Liver (tissue), 9 donors: Measurements from ENCODE around the gene NDUFA12. TPM values are rescaled to one million over a fixed set of nuclear protein-coding genes. Genes with fewer than 3 reads are reported as not detected.

Experiments used
- DNase-seq: peaks from one replicate; pipeline ENCODE4 v3.0.0-alpha.2; 2017; ENCODE audit warnings: low spot score
- H3K27ac ChIP-seq, 2 donors: one replicate each; pipeline ENCODE4 v1.7.0; 2013; ENCODE audit warnings: inconsistent platforms in 2 of 2, low read length in 2 of 2, control low read depth in 1 of 2, low read depth in 1 of 2, mild to moderate bottlenecking in 1 of 2
- H3K27me3 ChIP-seq, 4 donors: one replicate each; pipeline versions ENCODE4 v1.6.1 to v1.7.0; 2013; ENCODE audit warnings: low read length in 3 of 4, inconsistent platforms in 1 of 4, mild to moderate bottlenecking in 1 of 4, moderate library complexity in 1 of 4; ENCODE audit not compliant: control insufficient read depth in 4 of 4, insufficient read depth in 4 of 4
- H3K36me3 ChIP-seq, 4 donors: one replicate each; pipeline versions ENCODE4 v1.6.1 to v1.7.0; 2013; ENCODE audit warnings: low read length in 3 of 4, mild to moderate bottlenecking in 3 of 4, low read depth in 1 of 4, moderate library complexity in 1 of 4; ENCODE audit not compliant: control insufficient read depth in 4 of 4, insufficient read depth in 3 of 4
- H3K4me1 ChIP-seq, 4 donors: one replicate each; pipeline versions ENCODE4 v1.6.1 to v1.7.0; 2013; ENCODE audit warnings: low read length in 3 of 4, mild to moderate bottlenecking in 3 of 4, moderate library complexity in 1 of 4; ENCODE audit not compliant: control insufficient read depth in 4 of 4, insufficient read depth in 4 of 4
- H3K4me3 ChIP-seq, 3 donors: one replicate each; pipeline versions ENCODE4 v1.6.1 to v1.7.0; 2013; ENCODE audit warnings: low read length in 3 of 3, control low read depth in 1 of 3, low read depth in 1 of 3, mild to moderate bottlenecking in 1 of 3
- H3K9ac ChIP-seq, 2 donors: one replicate each; pipeline ENCODE4 v1.7.0; 2013; ENCODE audit warnings: low read length in 2 of 2, mild to moderate bottlenecking in 2 of 2, moderate library complexity in 2 of 2, control low read depth in 1 of 2, low read depth in 1 of 2
- H3K9me3 ChIP-seq, 4 donors: one replicate each; pipeline versions ENCODE4 v1.6.1 to v1.7.0; 2013; ENCODE audit warnings: low read length in 3 of 4; ENCODE audit not compliant: control insufficient read depth in 4 of 4
- CTCF ChIP-seq: fragments of 150-350 bp; IDR thresholded peaks from 2 replicates; pipeline ENCODE4 v1.5.1; 2017; ENCODE audit warnings: improper control_type of control experiment, low read depth, low read length; ENCODE audit not compliant: missing input control
- EGR1 ChIP-seq, 2 donors: IDR thresholded peaks; 2 replicates each; pipeline ENCODE4 v1.6.1; 2016 to 2018; ENCODE audit warnings: antibody characterized with exemption in 2 of 2, low read depth in 2 of 2
- FOXA2 ChIP-seq: IDR thresholded peaks from 2 replicates; pipeline ENCODE4 v1.6.1; 2016; ENCODE audit warnings: antibody characterized with exemption
- GABPA ChIP-seq, 2 donors: IDR thresholded peaks in 1 of 2; conservative IDR thresholded peaks in 1 of 2; 2 replicates each; pipeline ENCODE4 v1.6.1; 2016; ENCODE audit warnings: antibody characterized with exemption in 2 of 2, mild to moderate bottlenecking in 1 of 2, moderate library complexity in 1 of 2
- HNF4A ChIP-seq, 2 donors: conservative IDR thresholded peaks; 2 replicates each; pipeline ENCODE4 v1.6.1; 2016; ENCODE audit warnings: antibody characterized with exemption in 2 of 2, mild to moderate bottlenecking in 2 of 2
- JUND ChIP-seq, 2 donors: IDR thresholded peaks; 2 replicates each; pipeline ENCODE4 v1.6.1; 2016; ENCODE audit warnings: antibody characterized with exemption in 2 of 2
- REST ChIP-seq: IDR thresholded peaks from 2 replicates; pipeline ENCODE4 v1.6.1; 2016; ENCODE audit warnings: antibody characterized with exemption, mild to moderate bottlenecking
- RXRA ChIP-seq, 2 donors: IDR thresholded peaks; 2 replicates each; pipeline ENCODE4 v1.6.1; 2017 to 2018; ENCODE audit warnings: antibody characterized with exemption in 2 of 2, mild to moderate bottlenecking in 1 of 2
- SP1 ChIP-seq: IDR thresholded peaks from 2 replicates; pipeline ENCODE4 v1.6.1; 2018; ENCODE audit warnings: antibody characterized with exemption, mild to moderate bottlenecking
- YY1 ChIP-seq: IDR thresholded peaks from 2 replicates; pipeline ENCODE4 v1.6.1; 2016; ENCODE audit warnings: antibody characterized with exemption, mild to moderate bottlenecking
- WGBS: extraction: QIAGEN DNeasy Blood & Tissue Kit; methylation state at CpG from one replicate; pipeline ENCODE4 v1.1.7; 2013; 5-methylcytosine and 5-hydroxymethylcytosine counted together
- polyA plus RNA-seq, 2 donors: library from polyadenylated mRNA; stranded (reverse) in 1 of 2; unstranded in 1 of 2; fragments of 200-250 nt in 1 of 2; fragments of >200 nt in 1 of 2; fragmentation: Nextera tagmentation in 1 of 2; extraction: Ambion mirVana in 1 of 2; gene quantifications; one replicate each; pipeline versions ENCODE4 v1.2.1 to v1.2.3, GENCODE V29; 2013 to 2015
- total RNA-seq, 2 donors: library from RNA; depleted of rRNA; stranded (reverse); fragments of >200 nt; gene quantifications; one replicate each; pipeline ENCODE4 v1.2.3, GENCODE V29; 2014
- TF ChIP-seq, protein P1 (sequence below): IDR thresholded peaks from 2 replicates; pipeline ENCODE4 v1.6.1; 2016; ENCODE audit warnings: antibody characterized with exemption
- TF ChIP-seq, protein P2 (sequence below): IDR thresholded peaks from 2 replicates; pipeline ENCODE4 v1.6.1; 2016; ENCODE audit warnings: antibody characterized with exemption
- donor health status: healthy.
- donor health status: healthy.
- donor health status: healthy.
- donor health status: healthy.
- donor health status: healthy.

Gene NDUFA12
- total and polyA plus RNA-seq, 4 donors, result 34.8 to 91.8 (median 57.4) TPM

GRCh38 chr12:94925206-94925605 lies 78.3 kb downstream of the NDUFA12 start:
- H3K9me3 ChIP-seq, result no peaks in the 10 kb centered on the region
- peaks cover 3 to 7% (median 5%) of the 10 kb centered on the region in 4 donors for H3K4me1 ChIP-seq
- H3K36me3 ChIP-seq, result no peaks in the 10 kb centered on the region
- no peak for DNase-seq
- no peak overlapping the region for H3K27ac ChIP-seq
- H3K27me3 ChIP-seq, result no peaks in the 10 kb centered on the region
- no peak overlapping the region for H3K4me3 ChIP-seq
- H3K9ac ChIP-seq, result no peak overlapping the region
- 91% methylated on average over 4 of the region's 4 CpGs for WGBS
- TF ChIP-seq, protein P1, sequence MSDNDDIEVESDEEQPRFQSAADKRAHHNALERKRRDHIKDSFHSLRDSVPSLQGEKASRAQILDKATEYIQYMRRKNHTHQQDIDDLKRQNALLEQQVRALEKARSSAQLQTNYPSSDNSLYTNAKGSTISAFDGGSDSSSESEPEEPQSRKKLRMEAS, result no peak
- TF ChIP-seq EGR1 (IDR thresholded peaks at IDR 0.05; ENCODE audit: low read depth in 2 of 2), result no peak
- TF ChIP-seq, protein P2, sequence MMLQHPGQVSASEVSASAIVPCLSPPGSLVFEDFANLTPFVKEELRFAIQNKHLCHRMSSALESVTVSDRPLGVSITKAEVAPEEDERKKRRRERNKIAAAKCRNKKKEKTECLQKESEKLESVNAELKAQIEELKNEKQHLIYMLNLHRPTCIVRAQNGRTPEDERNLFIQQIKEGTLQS, result no peak
- TF ChIP-seq GABPA (IDR thresholded peaks at IDR 0.05 in 1 of 2, conservative IDR thresholded peaks at IDR 0.05 in 1 of 2), result no peak
- no peak for TF ChIP-seq YY1
- no peak for TF ChIP-seq RXRA (IDR thresholded peaks at IDR 0.05)
- no peak for TF ChIP-seq SP1
- no peak for TF ChIP-seq CTCF
- no peak for TF ChIP-seq HNF4A (conservative IDR thresholded peaks at IDR 0.05)
- no peak for TF ChIP-seq REST

DNA sequence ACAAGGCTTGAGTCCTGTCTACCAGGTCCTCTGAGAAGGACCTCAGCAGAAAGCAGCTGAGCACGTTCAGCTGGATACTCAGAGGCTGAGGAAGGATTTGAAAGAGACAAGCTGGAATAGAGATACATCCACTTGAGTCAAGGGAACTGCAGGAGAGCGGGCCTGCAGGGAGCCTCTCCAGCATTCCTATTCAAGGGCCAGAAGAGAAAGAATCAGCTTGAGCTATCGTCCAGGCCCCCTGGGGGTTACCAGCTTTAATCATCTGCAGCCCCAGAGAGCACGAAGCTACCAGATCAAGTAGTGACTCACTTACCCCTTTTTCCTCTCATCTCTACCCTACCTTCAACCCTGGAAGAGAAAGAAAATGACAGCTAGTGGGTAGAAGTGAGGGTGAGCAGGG lies 80.9 kb downstream of the NDUFA12 start:
- DNase-seq, result no peak
- TF ChIP-seq, protein P1, result no peak
- TF ChIP-seq GABPA (IDR thresholded peaks at IDR 0.05 in 1 of 2, conservative IDR thresholded peaks at IDR 0.05 in 1 of 2) (no peak), CTCF (no peak), FOXA2 (no peak), JUND (IDR thresholded peaks at IDR 0.05) (no peak)
- H3K4me1 ChIP-seq, result no peaks in the 10 kb centered on the region
- WGBS, result 68% methylated on average over 4 of the region's 4 CpGs
- H3K27ac ChIP-seq, result no peak overlapping the region
- H3K9me3 ChIP-seq, result no peaks in the 10 kb centered on the region
- no peak overlapping the region for H3K4me3 ChIP-seq
- no peak overlapping the region for H3K9ac ChIP-seq
- no peaks in the 10 kb centered on the region for H3K36me3 ChIP-seq
- H3K27me3 ChIP-seq, result no peaks in the 10 kb centered on the region

Other genes with a start within 250 kb of the NDUFA12 start
- gene NR2C1, start 69.9 kb upstream of the NDUFA12 start, total RNA-seq, result 10 to 100 TPM; 16.9 to 25.0 TPM
- gene NR2C1, start 69.9 kb upstream of the NDUFA12 start, polyA plus RNA-seq, result 10 to 100 TPM in 1 of 2 donors, 1 to 10 TPM in 1; 8.3 to 32.0 TPM
- 1 to 10 TPM; 2.9 to 6.9 TPM for gene FGD6, start 213.8 kb upstream of the NDUFA12 start, total RNA-seq
- 1 to 10 TPM in 1 of 2 donors, under 1 TPM in 1; 0.54 to 1.8 TPM for gene FGD6, start 213.8 kb upstream of the NDUFA12 start, polyA plus RNA-seq
- 10 to 100 TPM; 25.3 to 47.4 TPM for gene VEZT, start 214.1 kb upstream of the NDUFA12 start, total RNA-seq
- 10 to 100 TPM; 13.7 to 18.6 TPM for gene VEZT, start 214.1 kb upstream of the NDUFA12 start, polyA plus RNA-seq